ENCODE data around the gene QPCT.
"Not testable (repeated sequence)": the region's sequence is repeated elsewhere in the genome, so short reads cannot be mapped to it uniquely, and the experiment has no call there.

The QPCT gene

GRCh38 chr2:37344453-37345361 lies at the start of gene QPCT:
TSS of gene QPCT (plus strand) at chr2:37344630. CDS start at chr2:37344732, 102 bp downstream.
- H3K27me3 ChIP-seq (ENCODE audit: insufficient read depth, low read length), result no peaks in the 10 kb centered on the region
- H3K36me3 ChIP-seq (ENCODE audit: insufficient read depth, low read length), result no peaks in the 10 kb centered on the region
- H3K9me3 ChIP-seq (ENCODE audit: low read length), result no peaks in the 10 kb centered on the region
- H3K4me3 ChIP-seq (ENCODE audit: low read length), result no peak within 1 kb of the TSS
- H2AFZ ChIP-seq (ENCODE audit: low read depth, low read length), result no peak within 1 kb of the TSS
- H3K4me1 ChIP-seq (ENCODE audit: insufficient read depth, low read length), result peaks cover 6% of the 10 kb centered on the region

GRCh38 chr2:37294858-37295257 lies 49.6 kb upstream of the QPCT start:
- peaks cover 21% of the 10 kb centered on the region for H3K36me3 ChIP-seq (ENCODE audit: insufficient read depth, low read length)
- H3K4me1 ChIP-seq (ENCODE audit: insufficient read depth, low read length); H3K27me3 ChIP-seq (ENCODE audit: insufficient read depth, low read length); H3K9me3 ChIP-seq (ENCODE audit: low read length); H2AFZ ChIP-seq (ENCODE audit: low read depth, low read length); H3K4me3 ChIP-seq (ENCODE audit: low read length): not testable (repeated sequence)

GRCh38 chr2:37295469-37296073 lies 48.9 kb upstream of the QPCT start:
- Histone ChIP-seq H2AFZ (ENCODE audit: low read depth, low read length) (no peak overlapping the region), H3K27me3 (ENCODE audit: insufficient read depth, low read length) (no peaks in the 10 kb centered on the region), H3K4me3 (ENCODE audit: low read length) (no peak overlapping the region), H3K4me1 (ENCODE audit: insufficient read depth, low read length) (no peaks in the 10 kb centered on the region), H3K9me3 (ENCODE audit: low read length) (no peaks in the 10 kb centered on the region), H3K36me3 (ENCODE audit: insufficient read depth, low read length) (peaks cover 19% of the 10 kb centered on the region)

GRCh38 chr2:37297632-37298031 lies 46.8 kb upstream of the QPCT start:
- Histone ChIP-seq H3K36me3 (ENCODE audit: insufficient read depth, low read length) (peaks cover 9% of the 10 kb centered on the region), H3K27me3 (ENCODE audit: insufficient read depth, low read length) (no peaks in the 10 kb centered on the region)

GRCh38 chr2:37300146-37300545 lies 44.3 kb upstream of the QPCT start:
- Histone ChIP-seq H3K4me1 (ENCODE audit: insufficient read depth, low read length) (no peaks in the 10 kb centered on the region), H2AFZ (ENCODE audit: low read depth, low read length) (no peak overlapping the region), H3K27me3 (ENCODE audit: insufficient read depth, low read length) (no peaks in the 10 kb centered on the region), H3K36me3 (ENCODE audit: insufficient read depth, low read length) (peaks cover 4% of the 10 kb centered on the region), H3K9me3 (ENCODE audit: low read length) (no peaks in the 10 kb centered on the region), H3K4me3 (ENCODE audit: low read length) (no peak overlapping the region)

More at GRCh38 chr2:37297632-37298031, 46.8 kb upstream of the QPCT start:
- Histone ChIP-seq H3K4me3 (ENCODE audit: low read length) (no peak overlapping the region), H3K9me3 (ENCODE audit: low read length) (no peaks in the 10 kb centered on the region), H2AFZ (ENCODE audit: low read depth, low read length) (no peak overlapping the region), H3K4me1 (ENCODE audit: insufficient read depth, low read length) (no peaks in the 10 kb centered on the region)

GRCh38 chr2:37300578-37300977 lies 43.9 kb upstream of the QPCT start:
- peaks cover 4% of the 10 kb centered on the region for H3K36me3 ChIP-seq (ENCODE audit: insufficient read depth, low read length)
- H2AFZ ChIP-seq (ENCODE audit: low read depth, low read length), result no peak overlapping the region
- no peak overlapping the region for H3K4me3 ChIP-seq (ENCODE audit: low read length)
- H3K9me3 ChIP-seq (ENCODE audit: low read length), result no peaks in the 10 kb centered on the region
- H3K27me3 ChIP-seq (ENCODE audit: insufficient read depth, low read length), result no peaks in the 10 kb centered on the region
- no peaks in the 10 kb centered on the region for H3K4me1 ChIP-seq (ENCODE audit: insufficient read depth, low read length)

GRCh38 chr2:37301408-37301807 lies 43.0 kb upstream of the QPCT start:
- no peak overlapping the region for H3K4me3 ChIP-seq (ENCODE audit: low read length)
- H3K9me3 ChIP-seq (ENCODE audit: low read length), result no peaks in the 10 kb centered on the region
- no peaks in the 10 kb centered on the region for H3K4me1 ChIP-seq (ENCODE audit: insufficient read depth, low read length)
- no peak overlapping the region for H2AFZ ChIP-seq (ENCODE audit: low read depth, low read length)
- H3K36me3 ChIP-seq (ENCODE audit: insufficient read depth, low read length), result peaks cover 4% of the 10 kb centered on the region
- H3K27me3 ChIP-seq (ENCODE audit: insufficient read depth, low read length), result no peaks in the 10 kb centered on the region

GRCh38 chr2:37302701-37303252 lies 41.7 kb upstream of the QPCT start:
- H2AFZ ChIP-seq (ENCODE audit: low read depth, low read length), result no peak overlapping the region
- no peaks in the 10 kb centered on the region for H3K27me3 ChIP-seq (ENCODE audit: insufficient read depth, low read length)
- no peaks in the 10 kb centered on the region for H3K4me1 ChIP-seq (ENCODE audit: insufficient read depth, low read length)
- H3K9me3 ChIP-seq (ENCODE audit: low read length), result no peaks in the 10 kb centered on the region
- H3K4me3 ChIP-seq (ENCODE audit: low read length), result no peak overlapping the region
- peaks cover 4% of the 10 kb centered on the region for H3K36me3 ChIP-seq (ENCODE audit: insufficient read depth, low read length)

- no peaks in the 10 kb centered on the region for H3K9me3 ChIP-seq (ENCODE audit: low read length)
- H3K4me1 ChIP-seq (ENCODE audit: insufficient read depth, low read length), result no peaks in the 10 kb centered on the region
- no peak overlapping the region for H3K4me3 ChIP-seq (ENCODE audit: low read length)
- no peak overlapping the region for H2AFZ ChIP-seq (ENCODE audit: low read depth, low read length)
- H3K27me3 ChIP-seq (ENCODE audit: insufficient read depth, low read length), result no peaks in the 10 kb centered on the region
- H3K36me3 ChIP-seq (ENCODE audit: insufficient read depth, low read length), result peaks cover 4% of the 10 kb centered on the region
Observed at GRCh38 chr2:37306024-37306423, 38.4 kb upstream of the QPCT start.

GRCh38 chr2:37307500-37307899 lies 36.9 kb upstream of the QPCT start:
- Histone ChIP-seq H3K36me3 (ENCODE audit: insufficient read depth, low read length) (peaks cover 4% of the 10 kb centered on the region), H2AFZ (ENCODE audit: low read depth, low read length) (no peak overlapping the region), H3K4me1 (ENCODE audit: insufficient read depth, low read length) (no peaks in the 10 kb centered on the region), H3K4me3 (ENCODE audit: low read length) (no peak overlapping the region), H3K27me3 (ENCODE audit: insufficient read depth, low read length) (no peaks in the 10 kb centered on the region), H3K9me3 (ENCODE audit: low read length) (no peaks in the 10 kb centered on the region)

GRCh38 chr2:37315364-37315763 lies 29.1 kb upstream of the QPCT start:
- H3K27me3 ChIP-seq (ENCODE audit: insufficient read depth, low read length), result no peaks in the 10 kb centered on the region
- H3K4me1 ChIP-seq (ENCODE audit: insufficient read depth, low read length), result no peaks in the 10 kb centered on the region
- H3K4me3 ChIP-seq (ENCODE audit: low read length), result no peak overlapping the region
- peaks cover 12% of the 10 kb centered on the region for H3K36me3 ChIP-seq (ENCODE audit: insufficient read depth, low read length)
- no peak overlapping the region for H2AFZ ChIP-seq (ENCODE audit: low read depth, low read length)
- peaks cover 2% of the 10 kb centered on the region for H3K9me3 ChIP-seq (ENCODE audit: low read length)

GRCh38 chr2:37316181-37316580 lies 28.2 kb upstream of the QPCT start:
- H3K36me3 ChIP-seq (ENCODE audit: insufficient read depth, low read length), result peaks cover 12% of the 10 kb centered on the region
- H3K27me3 ChIP-seq (ENCODE audit: insufficient read depth, low read length), result no peaks in the 10 kb centered on the region
- peaks cover 2% of the 10 kb centered on the region for H3K9me3 ChIP-seq (ENCODE audit: low read length)
- H3K4me3 ChIP-seq (ENCODE audit: low read length), result no peak overlapping the region
- no peak overlapping the region for H2AFZ ChIP-seq (ENCODE audit: low read depth, low read length)
- H3K4me1 ChIP-seq (ENCODE audit: insufficient read depth, low read length), result peaks cover under 1% of the 10 kb centered on the region

GRCh38 chr2:37317746-37318145 lies 26.7 kb upstream of the QPCT start:
- H2AFZ ChIP-seq (ENCODE audit: low read depth, low read length), result no peak overlapping the region
- no peaks in the 10 kb centered on the region for H3K27me3 ChIP-seq (ENCODE audit: insufficient read depth, low read length)
- H3K36me3 ChIP-seq (ENCODE audit: insufficient read depth, low read length), result peaks cover 12% of the 10 kb centered on the region
- H3K4me3 ChIP-seq (ENCODE audit: low read length), result no peak overlapping the region
- peaks cover 2% of the 10 kb centered on the region for H3K9me3 ChIP-seq (ENCODE audit: low read length)
- H3K4me1 ChIP-seq (ENCODE audit: insufficient read depth, low read length), result peaks cover 16% of the 10 kb centered on the region
